ENCODE measurements around the gene MS4A6E.
A peak's percentile ranks its signal among the peaks of the same experiment; 100 is the strongest.

MS4A6E gene

GRCh38 chr11:60328460-60328859 is 1.4 kb downstream of the MS4A6E start:
- TF ChIP-seq ZBTB7A (IDR thresholded peaks at IDR 0.05; ENCODE audit: low read depth), result no peak
- TF ChIP-seq FOXM1 (IDR thresholded peaks at IDR 0.05; ENCODE audit: borderline replicate concordance, low read depth), result no peak
- no peak for TF ChIP-seq NFIC (IDR thresholded peaks at IDR 0.05)
- TF ChIP-seq TEAD4 (IDR thresholded peaks at IDR 0.05), result no peak
- no peak for TF ChIP-seq CEBPB (IDR thresholded peaks at IDR 0.05)
- TF ChIP-seq YY1 (IDR thresholded peaks at IDR 0.05; ENCODE audit: low read depth), result no peak
- no peak for TF ChIP-seq CREB1 (IDR thresholded peaks at IDR 0.05; ENCODE audit: low read depth)
- TF ChIP-seq TCF12 (IDR thresholded peaks at IDR 0.05; ENCODE audit: low read depth), result no peak
- no peak for TF ChIP-seq MAX (IDR thresholded peaks at IDR 0.05)
- TF ChIP-seq RAD21 (IDR thresholded peaks at IDR 0.05; ENCODE audit: low read depth), result no peak
- TF ChIP-seq USF1 (IDR thresholded peaks at IDR 0.05), result no peak
- no peak for TF ChIP-seq REST (IDR thresholded peaks at IDR 0.05; ENCODE audit: low read depth)

GRCh38 chr11:60332846-60333245 is 5.8 kb downstream of the MS4A6E start:
- TF ChIP-seq TEAD4 (IDR thresholded peaks at IDR 0.05) (no peak), TCF12 (IDR thresholded peaks at IDR 0.05; ENCODE audit: low read depth) (no peak)

- TF ChIP-seq CEBPB (IDR thresholded peaks at IDR 0.05), result no peak
- no peak for TF ChIP-seq TAF1 (IDR thresholded peaks at IDR 0.05; ENCODE audit: low read depth)
- TF ChIP-seq TEAD4 (IDR thresholded peaks at IDR 0.05), result no peak
- no peak for TF ChIP-seq TCF12 (IDR thresholded peaks at IDR 0.05; ENCODE audit: low read depth)
- TF ChIP-seq EP300 (IDR thresholded peaks at IDR 0.05; ENCODE audit: borderline replicate concordance), result no peak
- TF ChIP-seq MAX (IDR thresholded peaks at IDR 0.05), result no peak
- no peak for TF ChIP-seq EGR1 (IDR thresholded peaks at IDR 0.05)
- TF ChIP-seq RAD21 (IDR thresholded peaks at IDR 0.05; ENCODE audit: low read depth), result peak; percentile 28; the same call in 1 of the 2 replicates
Measured at GRCh38 chr11:60334005-60334620, 7.1 kb downstream of the MS4A6E start.

GRCh38 chr11:60336767-60337391 is 9.8 kb downstream of the MS4A6E start:
- no peak for TF ChIP-seq REST (IDR thresholded peaks at IDR 0.05; ENCODE audit: low read depth)
- no peak for TF ChIP-seq MAX (IDR thresholded peaks at IDR 0.05)
- TF ChIP-seq CREB1 (IDR thresholded peaks at IDR 0.05; ENCODE audit: low read depth), result no peak
- no peak for TF ChIP-seq CEBPB (IDR thresholded peaks at IDR 0.05)
- TF ChIP-seq TAF1 (IDR thresholded peaks at IDR 0.05; ENCODE audit: low read depth), result no peak
- no peak for TF ChIP-seq USF1 (IDR thresholded peaks at IDR 0.05)

- TF ChIP-seq TEAD4 (IDR thresholded peaks at IDR 0.05), result no peak
Measured at GRCh38 chr11:60338053-60338452, 11.0 kb downstream of the MS4A6E start.

- TF ChIP-seq NFIC (IDR thresholded peaks at IDR 0.05) (no peak), YY1 (IDR thresholded peaks at IDR 0.05; ENCODE audit: low read depth) (no peak), TCF12 (IDR thresholded peaks at IDR 0.05; ENCODE audit: low read depth) (no peak), REST (IDR thresholded peaks at IDR 0.05; ENCODE audit: low read depth) (no peak), EP300 (IDR thresholded peaks at IDR 0.05; ENCODE audit: borderline replicate concordance) (no peak), FOXM1 (IDR thresholded peaks at IDR 0.05; ENCODE audit: borderline replicate concordance, low read depth) (no peak), CEBPB (IDR thresholded peaks at IDR 0.05) (no peak), EGR1 (IDR thresholded peaks at IDR 0.05) (no peak)
Measured at GRCh38 chr11:60339356-60339755, 12.3 kb downstream of the MS4A6E start.

Measured in Ishikawa (cell line).